ENCODE data around the gene KCTD16.
A peak's percentile ranks its signal among the peaks of the same experiment; 100 is the strongest.

The KCTD16 gene

GRCh38 chr5:144367991-144368390, 197.3 kb downstream of the KCTD16 start:
- H3K4me3 ChIP-seq: no peak overlapping the region
- in situ Hi-C loops (cut with MboI; ENCODE audit: low sequenced_read_pairs): no loop called here
- H3K27me3 ChIP-seq (ENCODE audit: low read depth): peaks cover 9% of the 10 kb centered on the region
- no peaks in the 10 kb centered on the region for H3K4me1 ChIP-seq
- H3K9me3 ChIP-seq: no peaks in the 10 kb centered on the region
- H3K36me3 ChIP-seq (replicated peaks): no peaks in the 10 kb centered on the region
- no peak for DNase-seq (ENCODE audit: low spot score in 2 of 2)

GRCh38 chr5:144368556-144368955, 197.9 kb downstream of the KCTD16 start:
- DNase-seq (ENCODE audit: low spot score in 2 of 2): no peak
- no peaks in the 10 kb centered on the region for H3K36me3 ChIP-seq (replicated peaks)
- H3K9me3 ChIP-seq: no peaks in the 10 kb centered on the region
- H3K27me3 ChIP-seq (ENCODE audit: low read depth): peaks cover 9% of the 10 kb centered on the region
- in situ Hi-C loops (cut with MboI; ENCODE audit: low sequenced_read_pairs): no loop called here
- no peaks in the 10 kb centered on the region for H3K4me1 ChIP-seq
- no peak overlapping the region for H3K4me3 ChIP-seq

- no peaks in the 10 kb centered on the region for H3K36me3 ChIP-seq (replicated peaks)
- no peak for DNase-seq (ENCODE audit: low spot score in 2 of 2)
- no peaks in the 10 kb centered on the region for H3K9me3 ChIP-seq
- H3K4me1 ChIP-seq: no peaks in the 10 kb centered on the region
- in situ Hi-C loops (cut with MboI; ENCODE audit: low sequenced_read_pairs): no loop called here
- no peak overlapping the region for H3K4me3 ChIP-seq
- H3K27me3 ChIP-seq (ENCODE audit: low read depth): peaks cover 9% of the 10 kb centered on the region
Measured at GRCh38 chr5:144369006-144369405, 198.3 kb downstream of the KCTD16 start.

GRCh38 chr5:144370273-144370672, 199.6 kb downstream of the KCTD16 start:
- Histone ChIP-seq H3K36me3 (replicated peaks) (no peaks in the 10 kb centered on the region), H3K9me3 (no peaks in the 10 kb centered on the region), H3K27me3 (ENCODE audit: low read depth) (peaks cover 7% of the 10 kb centered on the region; the same call in 1 of the 2 replicates), H3K4me1 (no peaks in the 10 kb centered on the region), H3K4me3 (no peak overlapping the region)
- DNase-seq (ENCODE audit: low spot score in 2 of 2): no peak
- in situ Hi-C loops (cut with MboI; ENCODE audit: low sequenced_read_pairs): no loop called here

- DNase-seq (ENCODE audit: low spot score in 2 of 2): no peak
- no peaks in the 10 kb centered on the region; the same call in 1 of the 2 replicates for H3K27me3 ChIP-seq (ENCODE audit: low read depth)
- no peaks in the 10 kb centered on the region for H3K4me1 ChIP-seq
- no peaks in the 10 kb centered on the region for H3K36me3 ChIP-seq (replicated peaks)
- no peaks in the 10 kb centered on the region for H3K9me3 ChIP-seq
- no peak overlapping the region for H3K4me3 ChIP-seq
- in situ Hi-C loops (cut with MboI; ENCODE audit: low sequenced_read_pairs): no loop called here
Measured at GRCh38 chr5:144374637-144375036, 204.0 kb downstream of the KCTD16 start.

- H3K4me3 ChIP-seq: no peak overlapping the region
- H3K27me3 ChIP-seq (ENCODE audit: low read depth): no peaks in the 10 kb centered on the region; the same call in 1 of the 2 replicates
- H3K9me3 ChIP-seq: no peaks in the 10 kb centered on the region
- no peak for DNase-seq (ENCODE audit: low spot score in 2 of 2)
- no peaks in the 10 kb centered on the region for H3K4me1 ChIP-seq
- in situ Hi-C loops (cut with MboI; ENCODE audit: low sequenced_read_pairs): no loop called here
- H3K36me3 ChIP-seq (replicated peaks): no peaks in the 10 kb centered on the region
Measured at GRCh38 chr5:144377207-144377606, 206.5 kb downstream of the KCTD16 start.

- in situ Hi-C loops (cut with MboI; ENCODE audit: low sequenced_read_pairs): no loop called here
- H3K4me1 ChIP-seq: no peaks in the 10 kb centered on the region
- no peaks in the 10 kb centered on the region; the same call in 1 of the 2 replicates for H3K27me3 ChIP-seq (ENCODE audit: low read depth)
- H3K36me3 ChIP-seq (replicated peaks): no peaks in the 10 kb centered on the region
- DNase-seq (ENCODE audit: low spot score in 2 of 2): no peak
- no peak overlapping the region for H3K4me3 ChIP-seq
- no peaks in the 10 kb centered on the region for H3K9me3 ChIP-seq
Measured at GRCh38 chr5:144378681-144379080, 208.0 kb downstream of the KCTD16 start.

GRCh38 chr5:144385597-144385996, 214.9 kb downstream of the KCTD16 start:
- in situ Hi-C loops (cut with MboI; ENCODE audit: low sequenced_read_pairs): no loop called here
- H3K36me3 ChIP-seq (replicated peaks): no peaks in the 10 kb centered on the region
- no peaks in the 10 kb centered on the region for H3K9me3 ChIP-seq
- no peak overlapping the region for H3K4me3 ChIP-seq
- DNase-seq (ENCODE audit: low spot score in 2 of 2): no peak
- no peaks in the 10 kb centered on the region for H3K27me3 ChIP-seq (ENCODE audit: low read depth)
- no peaks in the 10 kb centered on the region for H3K4me1 ChIP-seq

- no peaks in the 10 kb centered on the region for H3K4me1 ChIP-seq
- in situ Hi-C loops (cut with MboI; ENCODE audit: low sequenced_read_pairs): no loop called here
- H3K27me3 ChIP-seq (ENCODE audit: low read depth): no peaks in the 10 kb centered on the region
- DNase-seq (ENCODE audit: low spot score in 2 of 2): no peak
- no peak overlapping the region for H3K4me3 ChIP-seq
- no peaks in the 10 kb centered on the region for H3K36me3 ChIP-seq (replicated peaks)
- H3K9me3 ChIP-seq: no peaks in the 10 kb centered on the region
Measured at GRCh38 chr5:144386315-144386714, 215.6 kb downstream of the KCTD16 start.

GRCh38 chr5:144390133-144390532, 219.5 kb downstream of the KCTD16 start:
- Histone ChIP-seq H3K27me3 (ENCODE audit: low read depth) (no peaks in the 10 kb centered on the region), H3K36me3 (replicated peaks) (no peaks in the 10 kb centered on the region), H3K4me1 (no peaks in the 10 kb centered on the region), H3K4me3 (no peak overlapping the region), H3K9me3 (no peaks in the 10 kb centered on the region)
- in situ Hi-C loops (cut with MboI; ENCODE audit: low sequenced_read_pairs): no loop called here
- peak; percentile 17 to 19 for DNase-seq (ENCODE audit: low spot score in 2 of 2)

GRCh38 chr5:144391044-144391443, 220.4 kb downstream of the KCTD16 start:
- in situ Hi-C loops (cut with MboI; ENCODE audit: low sequenced_read_pairs): no loop called here
- H3K36me3 ChIP-seq (replicated peaks): no peaks in the 10 kb centered on the region
- DNase-seq (ENCODE audit: low spot score in 2 of 2): no peak
- H3K9me3 ChIP-seq: no peaks in the 10 kb centered on the region
- H3K4me1 ChIP-seq: no peaks in the 10 kb centered on the region
- H3K4me3 ChIP-seq: no peak overlapping the region
- no peaks in the 10 kb centered on the region for H3K27me3 ChIP-seq (ENCODE audit: low read depth)

- Histone ChIP-seq H3K36me3 (replicated peaks) (no peaks in the 10 kb centered on the region), H3K4me1 (no peaks in the 10 kb centered on the region), H3K9me3 (no peaks in the 10 kb centered on the region), H3K27me3 (ENCODE audit: low read depth) (0 out of 2 replicates have a peak, but pooled peaks cover under 1% of the 10 kb centered on the region), H3K4me3 (no peak overlapping the region)
- DNase-seq (ENCODE audit: low spot score in 2 of 2): no peak
- in situ Hi-C loops (cut with MboI; ENCODE audit: low sequenced_read_pairs): no loop called here
Measured at GRCh38 chr5:144393641-144394435, 223.2 kb downstream of the KCTD16 start.

- Histone ChIP-seq H3K9me3 (no peaks in the 10 kb centered on the region), H3K4me1 (no peaks in the 10 kb centered on the region), H3K36me3 (replicated peaks) (no peaks in the 10 kb centered on the region), H3K4me3 (no peak overlapping the region), H3K27me3 (ENCODE audit: low read depth) (0 out of 2 replicates have a peak, but pooled peaks cover 2% of the 10 kb centered on the region)
- DNase-seq (ENCODE audit: low spot score in 2 of 2): no peak
- in situ Hi-C loops (cut with MboI; ENCODE audit: low sequenced_read_pairs): no loop called here
Measured at GRCh38 chr5:144395704-144396103, 225.0 kb downstream of the KCTD16 start.

- no peaks in the 10 kb centered on the region for H3K36me3 ChIP-seq (replicated peaks)
- H3K4me3 ChIP-seq: no peak overlapping the region
- 0 out of 2 replicates have a peak, but pooled peaks cover 2% of the 10 kb centered on the region for H3K27me3 ChIP-seq (ENCODE audit: low read depth)
- H3K9me3 ChIP-seq: no peaks in the 10 kb centered on the region
- no peaks in the 10 kb centered on the region for H3K4me1 ChIP-seq
- no peak for DNase-seq (ENCODE audit: low spot score in 2 of 2)
- in situ Hi-C loops (cut with MboI; ENCODE audit: low sequenced_read_pairs): no loop called here
Measured at GRCh38 chr5:144403058-144403457, 232.4 kb downstream of the KCTD16 start.
